Neural cell (in vitro differentiated cells): ENCODE data around the gene AGAP3. TPM values are rescaled to one million over a fixed set of nuclear protein-coding genes. Genes with fewer than 3 reads are reported as not detected.

Source experiments
- H2AFZ ChIP-seq: fragments of 200-600, 300-800 bp; sonication (generic), shearing (Covaris generic); 2 replicates; pipeline ENCODE4 v1.6.0; 2014; ENCODE audit warnings: low read depth, mild to moderate bottlenecking, antibody characterized with exemption, low read length, moderate library complexity
- H3F3A ChIP-seq: fragments of 200-600 bp; shearing (Covaris generic); 2 replicates; pipeline ENCODE4 v1.6.1; 2016; ENCODE audit warnings: mild to moderate bottlenecking, moderate library complexity, mixed read lengths, antibody characterized with exemption, low read length; ENCODE audit not compliant: insufficient read depth, poor library complexity, severe bottlenecking
- H3K27ac ChIP-seq: fragments of 200-600, 300-800 bp; sonication (generic), shearing (Covaris generic); 2 replicates; pipeline ENCODE4 v1.5.1; 2014; ENCODE audit warnings: mild to moderate bottlenecking, low read length, moderate library complexity
- H3K27me3 ChIP-seq: fragments of 300-800, 200-600 bp; sonication (generic), shearing (Covaris generic); 2 replicates; pipeline ENCODE4 v1.6.0; 2014; ENCODE audit warnings: mild to moderate bottlenecking, low read depth, low read length, moderate library complexity; ENCODE audit not compliant: insufficient read depth
- H3K36me3 ChIP-seq: fragments of 300-800, 200-600 bp; sonication (generic), shearing (Covaris generic); 2 replicates; pipeline ENCODE4 v1.5.1; 2014; ENCODE audit warnings: mild to moderate bottlenecking, antibody characterized with exemption, low read length, moderate library complexity; ENCODE audit not compliant: insufficient read depth
- H3K4me2 ChIP-seq: fragments of 300-800, 200-600 bp; sonication (generic), shearing (Covaris generic); 2 replicates; pipeline ENCODE4 v1.6.0; 2014; ENCODE audit warnings: mild to moderate bottlenecking, low read length
- H3K4me3 ChIP-seq: fragments of 300-800, 200-600 bp; sonication (generic), shearing (Covaris generic); 2 replicates; pipeline ENCODE4 v1.5.1; 2014; ENCODE audit warnings: mild to moderate bottlenecking, low read length, moderate library complexity
- H3K79me2 ChIP-seq: fragments of 200-600 bp; shearing (Covaris generic); replicated peaks from 2 replicates; pipeline ENCODE4 v1.6.0; 2014; ENCODE audit warnings: mild to moderate bottlenecking, low read length, moderate library complexity; ENCODE audit not compliant: insufficient read depth
- H3K9ac ChIP-seq: fragments of 300-800, 200-600 bp; sonication (generic), shearing (Covaris generic); 2 replicates; pipeline ENCODE4 v1.6.1; 2016; ENCODE audit warnings: mild to moderate bottlenecking, low read length, mixed read lengths
- H3K9me2 ChIP-seq: fragments of 200-600 bp; shearing (Covaris generic); 2 replicates; pipeline ENCODE4 v1.6.1; 2016; ENCODE audit warnings: mild to moderate bottlenecking, low read length, mixed read lengths; ENCODE audit not compliant: insufficient read depth
- H3K9me3 ChIP-seq: fragments of 200-600, 300-800 bp; sonication (generic), shearing (Covaris generic); 2 replicates; pipeline ENCODE4 v1.6.1; 2016; ENCODE audit warnings: mild to moderate bottlenecking, mixed run types, low read length, moderate library complexity, mixed read lengths
- H4K20me1 ChIP-seq: fragments of 200-600 bp; shearing (Covaris generic); 2 replicates; pipeline ENCODE4 v1.6.1; 2016; ENCODE audit warnings: mild to moderate bottlenecking, mixed run types; ENCODE audit not compliant: insufficient read depth
- CTCF ChIP-seq: fragments of 450-650 bp; IDR thresholded peaks from 2 replicates; pipeline ENCODE4 v1.5.1; 2014; ENCODE audit warnings: antibody characterized with exemption, mild to moderate bottlenecking, moderate library complexity; ENCODE audit not compliant: poor library complexity, severe bottlenecking
- EP300 ChIP-seq: fragments of 450-650 bp; conservative IDR thresholded peaks from 2 replicates; pipeline ENCODE4 v1.6.1; 2014; ENCODE audit warnings: antibody characterized with exemption, mild to moderate bottlenecking, moderate library complexity; ENCODE audit not compliant: poor library complexity, severe bottlenecking
- EZH2 ChIP-seq: fragments of 200-600, 300-800 bp; shearing (Covaris generic), sonication (generic); IDR thresholded peaks from 2 replicates; pipeline ENCODE4 v1.6.1; 2014; ENCODE audit warnings: antibody characterized with exemption, low read length, borderline replicate concordance, mild to moderate bottlenecking; ENCODE audit not compliant: insufficient read depth, poor library complexity, severe bottlenecking
- MXI1 ChIP-seq: fragments of 450-650 bp; conservative IDR thresholded peaks from 2 replicates; pipeline ENCODE4 v1.6.1; 2014; ENCODE audit warnings: antibody characterized with exemption, mild to moderate bottlenecking; ENCODE audit not compliant: poor library complexity, severe bottlenecking
- POLR2AphosphoS5 ChIP-seq: IDR thresholded peaks from 2 replicates; pipeline ENCODE4 v1.6.1; 2012
- RAD21 ChIP-seq: fragments of 450-650 bp; conservative IDR thresholded peaks from 2 replicates; pipeline ENCODE4 v1.6.1; 2014; ENCODE audit warnings: antibody characterized with exemption, mild to moderate bottlenecking, moderate library complexity
- REST ChIP-seq: IDR thresholded peaks from 2 replicates; pipeline ENCODE4 v1.6.1; 2012; ENCODE audit warnings: borderline replicate concordance
- SMC3 ChIP-seq: fragments of 450-650 bp; conservative IDR thresholded peaks from 2 replicates; pipeline ENCODE4 v1.6.1; 2014; ENCODE audit warnings: antibody characterized with exemption, mild to moderate bottlenecking, moderate library complexity; ENCODE audit not compliant: poor library complexity
- TAF1 ChIP-seq: IDR thresholded peaks from 2 replicates; pipeline ENCODE4 v1.6.1; 2012; ENCODE audit warnings: low read depth
- polyA plus RNA-seq: library from polyadenylated mRNA; depleted of rRNA; stranded (reverse); fragments of >200 nt; gene quantifications from 2 replicates; pipeline ENCODE4 v1.2.3, GENCODE V29; 2014

The AGAP3 gene
- polyA plus RNA-seq, 1 donor from 2014 or later: 117 TPM

GRCh38 chr7:151150388-151150787 lies 64.1 kb downstream of the AGAP3 start:
- H3F3A ChIP-seq: no peaks in the 10 kb centered on the region
- H3K27ac ChIP-seq: no peak overlapping the region
- no peak overlapping the region for H3K9ac ChIP-seq

GRCh38 chr7:151152643-151153513 lies 66.6 kb downstream of the AGAP3 start:
- Histone ChIP-seq H3K27me3 (peaks cover 2% of the 10 kb centered on the region), H3K36me3 (no peaks in the 10 kb centered on the region), H4K20me1 (no peaks in the 10 kb centered on the region), H2AFZ (no peak overlapping the region), H3K9ac (no peak overlapping the region), H3K79me2 (no peaks in the 10 kb centered on the region), H3F3A (no peaks in the 10 kb centered on the region), H3K4me2 (no peak overlapping the region), H3K27ac (no peak overlapping the region), H3K4me3 (no peak overlapping the region), H3K9me2 (no peaks in the 10 kb centered on the region), H3K9me3 (no peaks in the 10 kb centered on the region)
- TF ChIP-seq MXI1 (no peak), CTCF (no peak), TAF1 (no peak), RAD21 (no peak), POLR2AphosphoS5 (no peak), REST (no peak), EP300 (no peak), EZH2 (no peak), SMC3 (no peak)

More at GRCh38 chr7:151150388-151150787, 64.1 kb downstream of the AGAP3 start:
- H3K4me3 ChIP-seq: no peak overlapping the region
- no peaks in the 10 kb centered on the region for H3K36me3 ChIP-seq
- H3K27me3 ChIP-seq: peaks cover 2% of the 10 kb centered on the region
- H2AFZ ChIP-seq: no peak overlapping the region
- H3K4me2 ChIP-seq: no peak overlapping the region
- TF ChIP-seq RAD21 (no peak), EZH2 (no peak), REST (no peak), TAF1 (no peak)
- H3K79me2 ChIP-seq: no peaks in the 10 kb centered on the region
- H3K9me3 ChIP-seq: no peaks in the 10 kb centered on the region
- H4K20me1 ChIP-seq: no peaks in the 10 kb centered on the region
- H3K9me2 ChIP-seq: no peaks in the 10 kb centered on the region
